GM12864 (cell line): ENCODE measurements around the gene EIF3A.
A peak's percentile ranks its signal among the peaks of the same experiment; 100 is the strongest.

Source experiments
- DNase-seq: peaks from one replicate; pipeline ENCODE4 v3.0.0-alpha.2; 2011; ENCODE audit warnings: low read depth
- H3K4me3 ChIP-seq: 2 replicates; pipeline ENCODE4 v1.5.1; 2011; ENCODE audit warnings: mild to moderate bottlenecking, low read depth, low read length, control low read depth
- CTCF ChIP-seq: IDR thresholded peaks from 2 replicates; pipeline ENCODE4 v1.5.1; 2011; ENCODE audit warnings: low read depth, mild to moderate bottlenecking, moderate library complexity, low read length, control low read depth, inconsistent platforms; ENCODE audit errors: missing control alignments

Gene EIF3A

GRCh38 chr10:118990326-118990725, 90.3 kb downstream of the EIF3A start:
- TF ChIP-seq CTCF: no peak
- no peak for DNase-seq

GRCh38 chr10:118986815-118987790, 93.5 kb downstream of the EIF3A start:
- no peak for TF ChIP-seq CTCF
- DNase-seq: peak; percentile 21
- H3K4me3 ChIP-seq: no peak overlapping the region

More at GRCh38 chr10:118990326-118990725, 90.3 kb downstream of the EIF3A start:
- no peak overlapping the region for H3K4me3 ChIP-seq

GRCh38 chr10:118985576-118985975, 95.0 kb downstream of the EIF3A start:
- TF ChIP-seq CTCF: no peak
- no peak for DNase-seq
- no peak overlapping the region for H3K4me3 ChIP-seq
